SH-SY5Y (cell line): ENCODE results near the gene C11orf68.

Experiments
- GATA2 ChIP-seq: IDR thresholded peaks from 2 replicates; pipeline ENCODE4 v1.6.1; 2011; ENCODE audit warnings: mild to moderate bottlenecking, low read depth, low read length
- GATA3 ChIP-seq: IDR thresholded peaks from 2 replicates; pipeline ENCODE4 v1.6.1; 2011; ENCODE audit warnings: low read depth, mild to moderate bottlenecking, low read length, moderate library complexity

C11orf68 gene

DNA sequence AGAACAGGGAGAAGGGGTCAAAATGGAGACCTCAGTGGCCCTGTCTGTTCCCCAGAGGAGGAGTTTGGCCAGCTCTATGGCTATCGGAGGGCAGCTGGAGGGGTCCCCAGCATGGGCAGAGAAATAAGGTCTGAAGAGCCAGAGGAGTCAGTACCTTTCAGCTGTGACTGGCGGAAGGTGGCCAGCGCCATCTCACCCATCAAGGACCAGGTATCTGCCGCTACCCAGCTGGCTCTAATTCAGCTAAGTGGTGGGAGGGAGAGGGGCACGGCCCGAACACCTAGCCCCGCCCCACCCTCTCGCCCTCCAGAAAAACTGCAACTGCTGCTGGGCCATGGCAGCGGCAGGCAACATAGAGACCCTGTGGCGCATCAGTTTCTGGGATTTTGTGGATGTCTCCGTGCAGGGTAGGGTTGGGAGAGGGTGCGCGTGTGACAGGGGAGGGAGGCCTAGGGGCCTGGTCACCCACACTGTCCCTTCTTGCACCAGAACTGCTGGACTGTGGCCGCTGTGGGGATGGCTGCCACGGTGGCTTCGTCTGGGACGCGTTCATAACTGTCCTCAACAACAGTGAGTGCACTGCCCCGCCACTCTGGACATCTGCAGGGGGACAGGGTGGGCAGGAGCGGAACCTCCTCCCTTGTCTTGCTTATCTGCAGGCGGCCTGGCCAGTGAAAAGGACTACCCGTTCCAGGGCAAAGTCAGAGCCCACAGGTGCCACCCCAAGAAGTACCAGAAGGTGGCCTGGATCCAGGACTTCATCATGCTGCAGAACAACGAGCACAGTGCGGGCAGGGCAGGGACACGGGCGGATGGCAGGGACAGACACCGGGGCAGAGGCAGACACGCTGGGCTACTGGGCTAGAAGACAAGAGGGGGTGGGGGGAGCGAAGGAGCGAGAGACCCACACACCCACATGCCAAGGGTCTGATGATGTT is 36.5 kb downstream of the C11orf68 start:
- TF ChIP-seq GATA2 (no peak), GATA3 (no peak)

DNA sequence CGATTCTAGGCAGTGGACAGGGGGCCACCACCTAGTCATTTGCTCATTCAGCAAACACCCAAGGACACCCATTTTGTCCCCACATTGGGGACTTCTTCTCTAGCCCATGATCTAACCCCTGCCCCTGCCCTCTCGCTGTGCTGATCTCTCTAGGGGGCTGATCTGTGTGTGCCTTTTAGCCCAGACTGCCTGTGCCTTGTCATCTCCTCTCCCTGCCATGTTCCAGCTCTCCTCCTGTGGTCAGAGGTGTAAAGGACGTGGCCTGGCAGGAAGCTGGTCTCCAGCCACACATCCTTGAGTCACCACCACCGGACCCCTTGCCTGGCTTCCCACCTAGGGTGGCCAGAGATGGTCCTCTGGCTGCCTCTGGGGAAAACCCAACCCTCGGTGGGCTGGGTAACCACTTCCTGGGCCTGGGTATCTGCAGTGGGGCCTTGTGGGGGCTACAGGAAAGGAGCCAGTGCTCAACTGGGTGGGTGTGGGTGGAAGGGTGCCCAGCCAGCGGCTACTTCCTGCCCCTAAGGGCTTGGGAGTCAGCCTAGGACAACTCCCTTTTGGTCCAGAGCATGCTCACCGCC is 37.9 kb downstream of the C11orf68 start:
- TF ChIP-seq GATA2: no peak
- no peak for TF ChIP-seq GATA3

DNA sequence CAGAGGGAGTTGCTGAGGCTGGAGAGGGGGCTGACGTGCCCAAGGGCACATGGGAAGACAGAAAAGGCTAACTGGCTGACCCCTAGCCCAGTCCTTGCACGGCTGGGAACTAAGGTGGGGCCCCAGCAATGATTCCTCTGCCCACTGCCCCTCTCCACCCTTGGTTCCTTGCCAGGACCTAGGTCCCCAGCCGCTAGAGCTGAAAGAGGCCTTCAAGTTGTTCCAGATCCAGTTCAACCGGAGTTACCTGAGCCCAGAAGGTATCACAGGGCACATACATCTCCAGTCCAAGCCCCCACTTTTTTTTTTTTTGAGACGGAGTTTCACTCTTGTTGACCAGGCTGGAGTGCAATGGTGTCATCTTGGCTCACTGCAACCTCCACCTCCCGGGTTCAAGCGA is 38.8 kb downstream of the C11orf68 start:
- no peak for TF ChIP-seq GATA3
- no peak for TF ChIP-seq GATA2

DNA sequence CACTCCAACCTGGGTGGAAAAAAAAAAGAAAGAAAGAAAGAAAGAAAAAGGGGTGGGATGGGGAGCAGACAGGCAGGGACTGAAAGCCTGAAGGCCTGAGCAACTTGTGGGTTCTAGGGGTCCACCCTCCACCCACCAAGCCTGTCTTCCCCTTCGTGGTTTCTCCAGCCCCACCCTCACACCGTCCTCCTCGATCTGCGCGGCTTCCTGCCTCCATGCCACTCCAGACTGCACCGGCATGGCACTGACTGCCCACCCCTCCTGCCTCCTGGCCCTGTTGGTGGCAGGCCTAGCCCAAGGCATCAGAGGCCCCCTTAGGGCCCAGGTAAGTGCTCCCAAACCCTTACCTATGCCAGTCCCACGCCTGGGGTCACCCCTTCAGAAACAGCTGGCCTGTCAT is 39.2 kb downstream of the C11orf68 start, which contains the start of gene CTSW:
TSS of gene CTSW (plus strand) at position 221 of the 400 bp plus-strand sequence. CDS start at position 239, 18 bp downstream.
- TF ChIP-seq GATA3: no peak
- TF ChIP-seq GATA2: no peak

DNA sequence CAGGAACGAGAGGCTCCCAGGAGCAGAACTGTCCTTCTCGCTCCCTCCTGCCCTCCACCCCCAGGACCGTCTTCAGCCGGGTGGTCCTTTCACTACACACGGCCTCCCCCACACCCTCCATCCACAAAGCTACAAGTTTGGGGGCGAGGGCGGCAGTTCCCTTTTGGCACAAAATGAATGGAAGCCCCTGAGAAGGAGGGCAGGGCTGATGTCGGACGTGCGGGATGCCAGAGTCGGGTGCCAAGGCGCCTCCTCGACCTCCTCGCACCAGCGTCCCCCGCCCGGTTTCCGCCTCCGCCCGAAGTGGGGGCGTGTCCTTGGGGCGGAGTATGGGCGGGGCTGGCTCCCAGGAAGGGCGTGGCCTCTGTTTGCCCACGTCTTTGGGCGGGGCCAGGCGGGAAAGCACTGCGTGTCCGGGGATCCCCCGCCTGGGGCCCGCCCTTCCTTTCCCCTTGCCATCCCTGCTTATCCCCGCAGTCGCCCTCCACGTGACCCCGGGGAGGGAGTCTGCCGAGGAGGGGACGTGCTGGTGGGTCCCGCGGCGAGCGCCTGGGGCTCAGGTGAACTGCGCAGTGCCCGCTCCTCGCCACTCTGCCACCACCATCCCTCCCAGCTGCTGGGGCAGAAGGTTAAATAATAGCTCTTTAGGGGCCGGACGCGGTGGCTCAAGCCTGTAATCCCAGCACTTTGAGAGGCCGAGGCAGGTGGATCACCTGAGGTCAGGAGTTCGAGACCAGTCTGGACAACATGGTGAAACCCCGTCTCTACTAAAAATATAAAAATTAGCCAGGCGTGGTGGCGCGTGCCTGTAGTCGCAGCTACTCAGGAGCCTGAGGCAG is 45.3 kb downstream of the C11orf68 start:
- TF ChIP-seq GATA2 (no peak), GATA3 (no peak)

DNA sequence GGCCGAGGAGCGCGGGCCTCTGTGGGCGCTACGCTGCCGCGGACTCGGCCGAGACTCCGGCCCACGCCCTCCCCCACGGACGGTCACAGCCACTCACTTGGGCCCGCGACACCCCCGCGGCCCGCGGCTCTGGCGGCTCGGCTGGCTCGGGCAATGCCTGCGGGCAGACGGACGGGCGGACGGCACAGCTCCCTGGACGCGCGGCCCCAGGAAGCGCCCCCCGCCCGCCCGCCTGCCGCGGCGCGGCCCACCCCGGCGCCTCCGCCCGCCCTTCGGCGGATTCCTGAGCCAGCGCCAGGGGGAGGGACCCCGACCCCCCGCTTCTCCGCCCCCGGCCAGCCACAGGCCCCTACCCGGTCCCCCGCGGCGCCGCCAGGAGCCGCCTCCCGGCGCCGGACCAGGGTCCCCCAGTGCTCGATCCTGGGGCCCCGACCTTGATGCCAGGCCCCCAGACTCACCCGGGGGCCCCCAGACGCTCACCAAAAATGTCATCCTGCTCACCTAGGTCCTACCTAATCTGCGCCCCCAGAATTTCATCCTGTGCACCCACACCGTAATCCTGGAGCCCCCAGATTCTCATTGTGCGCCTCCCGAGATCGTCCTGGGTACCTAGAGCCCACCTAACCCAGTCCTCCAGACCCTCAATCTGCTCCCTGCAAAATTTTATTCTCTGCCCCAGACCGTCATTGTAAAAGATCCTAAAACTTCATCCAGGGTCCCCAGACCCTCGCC is 46.1 kb downstream of the C11orf68 start, which contains the start of gene EFEMP2:
TSS of gene EFEMP2 (minus strand) at position 215 of the 732 bp plus-strand sequence. CDS start 446 bp downstream, outside the sequence.
- TF ChIP-seq GATA2 (no peak), GATA3 (no peak)

DNA sequence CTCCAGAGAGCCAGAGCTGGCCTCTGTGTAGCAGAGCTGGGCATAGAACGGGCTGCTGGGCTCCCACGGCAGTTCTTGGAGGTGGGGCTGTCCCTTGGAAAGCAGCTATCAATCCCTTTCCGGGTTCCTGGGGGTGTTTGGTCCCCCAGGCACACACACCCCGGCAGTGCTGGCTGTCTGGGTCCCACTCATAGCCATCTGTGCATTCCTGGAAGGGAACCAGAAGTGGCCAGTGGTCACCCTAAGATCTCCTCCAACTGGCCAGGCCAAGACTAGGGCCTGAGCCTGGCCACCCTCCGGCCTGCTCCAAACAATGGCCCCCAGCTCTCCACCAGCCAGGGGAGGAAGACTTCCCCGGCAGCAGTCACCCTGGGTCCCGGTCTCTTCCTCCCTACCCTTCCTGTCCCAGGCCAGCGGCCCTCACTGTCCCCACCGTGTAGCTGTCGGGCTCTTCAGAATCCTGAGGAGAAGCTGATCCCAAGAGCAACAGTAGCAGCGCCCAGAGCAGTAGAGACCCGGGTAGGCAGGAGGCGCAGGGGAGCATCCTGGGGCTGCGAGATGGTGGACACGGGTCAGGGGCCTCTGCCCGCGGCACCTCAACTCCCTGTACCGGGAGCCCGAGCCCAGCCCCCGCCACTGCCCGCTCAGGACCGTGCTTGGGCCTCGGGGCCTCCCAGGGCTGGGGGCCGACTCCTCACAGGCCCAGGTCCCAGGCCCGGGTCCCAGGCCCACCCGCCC is 46.9 kb downstream of the C11orf68 start:
- TF ChIP-seq GATA2 (no peak), GATA3 (no peak)

DNA sequence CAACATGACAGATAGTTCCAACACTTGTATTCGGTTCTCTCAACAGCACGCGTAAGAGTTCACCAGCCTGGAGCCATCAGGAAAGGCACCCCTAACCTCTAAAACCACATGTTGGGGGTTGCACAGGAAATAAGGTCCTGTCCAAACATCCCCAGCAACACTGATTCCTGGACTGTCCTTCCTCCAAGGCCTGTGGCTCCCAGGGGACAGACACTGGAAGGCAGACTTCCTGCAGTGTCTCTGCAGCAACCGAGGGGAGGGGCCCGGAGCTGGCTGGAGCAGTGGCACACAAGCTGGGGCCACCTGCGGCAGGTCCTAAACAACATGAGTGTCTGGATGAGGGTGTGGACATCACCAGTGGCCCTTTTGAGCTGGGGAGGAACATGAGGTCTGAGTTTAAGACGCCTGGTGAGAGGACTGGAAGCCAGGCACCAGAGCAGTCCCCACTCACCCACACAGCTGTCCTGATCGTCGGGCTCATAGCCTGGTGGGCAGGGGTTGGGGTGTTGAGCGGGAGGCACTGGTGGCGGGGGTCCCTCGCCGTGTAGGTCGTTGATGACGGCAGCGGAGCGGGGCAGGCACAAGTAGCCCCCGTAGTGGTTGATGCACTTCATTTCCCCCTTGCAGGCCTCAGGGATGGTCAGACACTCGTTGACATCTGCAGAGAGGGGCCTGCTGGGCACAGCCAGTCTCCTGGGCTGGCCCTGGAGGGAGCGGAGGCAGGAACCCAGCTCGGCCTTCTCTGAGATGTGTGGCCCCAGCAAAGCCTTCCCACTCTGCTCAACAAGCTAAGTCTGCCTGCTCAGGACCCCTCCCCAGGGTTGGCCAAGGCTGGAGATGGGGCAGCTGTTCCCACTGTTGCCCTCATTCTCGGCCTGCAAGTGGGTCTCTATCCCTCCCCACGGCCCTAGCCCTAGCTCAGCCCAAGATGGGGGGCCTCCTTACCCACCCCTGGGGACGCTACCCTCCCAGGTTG is 47.9 kb downstream of the C11orf68 start:
- no peak for TF ChIP-seq GATA2
- TF ChIP-seq GATA3: no peak

DNA sequence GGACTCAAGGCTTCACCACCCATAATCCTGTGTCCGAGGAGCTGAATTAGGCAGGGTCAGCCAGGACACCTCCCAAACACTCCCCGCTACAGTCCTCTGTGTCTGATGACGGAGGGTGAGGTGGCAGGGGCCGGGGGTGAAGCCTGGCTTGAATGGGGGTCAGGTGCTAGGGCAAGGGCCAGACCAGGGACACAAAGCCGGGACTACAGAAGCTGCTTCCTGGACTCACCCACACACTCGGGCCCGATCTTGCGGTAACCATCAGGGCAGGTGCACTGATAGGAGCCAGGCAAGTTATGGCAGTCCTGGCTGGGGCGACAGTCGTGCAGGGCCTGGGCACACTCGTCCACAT is 48.6 kb downstream of the C11orf68 start:
- TF ChIP-seq GATA3: no peak
- no peak for TF ChIP-seq GATA2

DNA sequence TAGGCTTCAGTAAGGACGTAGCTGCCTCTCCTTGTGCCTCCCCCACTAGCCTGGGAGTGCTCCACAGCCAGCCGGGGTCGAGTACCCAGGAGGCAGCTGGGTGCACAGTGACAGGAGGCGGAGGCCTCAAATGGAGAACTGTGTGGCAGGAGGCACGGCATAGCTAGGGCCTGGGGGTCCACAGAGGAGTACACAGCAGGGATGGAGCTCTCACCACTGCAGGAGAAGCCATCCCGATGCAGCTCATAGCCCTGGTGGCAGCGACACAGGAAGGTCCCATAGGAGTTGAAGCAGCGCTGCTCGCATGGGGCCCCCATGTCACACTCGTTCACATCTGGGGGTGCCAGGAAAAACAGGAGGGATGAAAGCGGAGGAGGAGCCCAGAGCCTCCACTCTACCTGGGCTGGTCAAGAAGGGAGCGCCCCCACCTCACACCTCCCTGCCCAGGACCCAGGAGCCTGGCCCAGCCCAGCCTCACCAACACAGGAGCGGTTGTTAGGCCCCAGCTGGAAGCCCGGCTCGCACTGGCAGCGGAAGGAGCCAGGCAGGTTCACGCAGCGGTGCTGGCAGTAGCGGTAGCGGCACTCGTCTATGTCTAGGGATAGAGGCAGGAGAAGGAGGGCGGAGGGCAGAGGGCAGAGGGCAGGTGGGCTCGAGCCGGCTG is 49.1 kb downstream of the C11orf68 start:
- TF ChIP-seq GATA2 (no peak), GATA3 (no peak)

DNA sequence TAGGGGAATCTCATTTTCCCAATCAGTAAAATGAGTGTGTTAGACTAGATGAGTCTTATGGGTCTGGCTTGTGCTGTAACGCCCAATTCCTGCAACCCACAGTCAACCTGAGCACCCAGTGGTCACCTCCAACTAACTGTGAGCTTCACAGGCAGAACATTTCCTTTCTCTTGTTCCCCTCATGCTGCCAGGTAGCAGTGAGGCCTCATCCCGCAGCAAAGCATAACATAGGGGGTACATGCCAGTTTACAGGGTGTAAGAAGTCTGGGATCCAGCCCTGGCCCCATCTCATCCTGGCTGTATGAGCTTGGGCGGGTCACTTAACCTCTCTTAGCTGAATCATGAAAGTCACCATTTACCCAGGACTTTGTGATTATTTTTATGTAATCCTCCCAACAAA is 50.0 kb downstream of the C11orf68 start:
- TF ChIP-seq GATA3 (no peak), GATA2 (no peak)

DNA sequence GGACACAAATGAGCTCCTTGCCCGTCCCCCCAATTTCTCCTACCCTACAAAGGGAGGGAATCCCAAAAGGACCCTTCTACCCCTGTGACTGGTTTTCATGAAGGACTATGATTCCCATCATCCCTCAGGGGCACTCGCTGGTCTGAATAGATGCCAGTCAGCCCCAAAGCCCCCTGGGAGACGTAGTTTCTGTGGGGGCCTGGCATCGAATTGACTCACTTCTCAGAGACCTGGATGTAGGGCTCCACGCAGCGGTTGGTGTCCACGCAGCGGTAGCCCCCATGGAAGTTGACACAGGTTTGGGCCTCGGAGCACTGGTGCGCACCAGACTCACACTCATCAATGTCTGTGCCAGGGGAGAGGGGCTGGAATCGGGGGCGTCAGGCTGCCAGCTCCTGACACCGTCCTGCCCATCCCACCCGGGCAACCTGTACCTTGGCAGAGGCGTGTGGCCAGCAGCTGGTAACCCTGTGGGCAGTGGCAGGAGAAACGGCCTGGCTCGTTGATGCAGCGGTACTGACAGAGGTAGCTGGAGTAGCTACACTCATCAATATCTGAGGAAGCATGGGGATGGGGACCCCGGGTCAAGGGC is 50.7 kb downstream of the C11orf68 start:
- TF ChIP-seq GATA3 (no peak), GATA2 (no peak)
